Left renal pelvis (tissue), 4 donors: ENCODE data around the gene ST3GAL3. TPM values are rescaled to one million over a fixed set of nuclear protein-coding genes. Genes with fewer than 3 reads are reported as not detected.

Source experiments
- DNase-seq, 4 donors: peaks; one replicate each; pipeline ENCODE4 v3.0.0-alpha.2; 2013; ENCODE audit warnings: low read depth in 4 of 4, low spot score in 3 of 4
- polyA plus RNA-seq, 4 donors: library from polyadenylated mRNA; unstranded; fragments of 120-200 nt; gene quantifications; one replicate each; pipeline ENCODE4 v1.2.1, GENCODE V29; 2013; ENCODE audit not compliant: insufficient read length in 4 of 4

The ST3GAL3 gene
- polyA plus RNA-seq, 4 donors: 19.8 to 28.7 (median 23.0) TPM

GRCh38 chr1:43844114-43844513, 136.8 kb downstream of the ST3GAL3 start:
- no peak for DNase-seq

- DNase-seq: no peak
These were observed 140.0 kb downstream of the ST3GAL3 start for GRCh38 chr1:43847290-43847689.

GRCh38 chr1:43847882-43848281, 140.5 kb downstream of the ST3GAL3 start:
- DNase-seq: no peak

GRCh38 chr1:43849670-43850069, 142.3 kb downstream of the ST3GAL3 start:
- DNase-seq: no peak

GRCh38 chr1:43850591-43851233, 143.4 kb downstream of the ST3GAL3 start:
- DNase-seq: no peak

DNA sequence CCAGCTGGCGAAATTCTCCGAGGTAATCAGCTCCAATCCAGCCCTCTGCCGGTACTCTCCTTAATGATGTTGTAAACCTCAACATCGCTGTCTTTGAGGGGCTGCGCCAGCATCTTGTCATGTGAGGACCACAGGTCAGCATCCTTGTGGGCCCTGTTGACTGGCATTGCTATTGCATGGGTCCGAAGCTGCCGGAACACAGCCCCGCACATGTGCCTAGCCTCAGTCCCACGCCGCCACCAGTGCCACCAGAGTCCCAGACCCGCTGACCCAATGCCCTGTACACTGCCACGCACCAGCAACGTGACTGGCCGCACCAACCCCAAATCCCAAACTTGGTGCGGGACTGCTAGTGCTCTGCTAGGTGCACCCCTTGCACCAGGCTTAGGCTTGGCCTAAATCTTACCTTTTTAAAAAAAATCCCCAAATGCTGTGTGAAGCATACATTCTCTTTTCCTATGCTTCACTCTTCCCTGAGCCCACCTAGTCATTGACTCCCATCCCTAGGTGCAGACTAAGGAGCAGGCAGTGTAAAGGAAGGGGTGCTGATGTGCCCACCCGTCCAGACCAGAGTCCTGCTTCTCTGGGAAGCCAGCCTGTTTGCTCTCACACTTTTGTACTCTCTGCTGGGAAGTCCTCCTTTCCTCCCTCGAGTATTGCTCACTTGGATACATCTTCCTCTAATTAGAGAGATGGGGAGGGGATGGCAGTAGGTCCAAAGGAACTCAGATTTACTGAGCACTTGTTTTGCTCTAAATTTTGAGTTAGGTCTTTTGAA, 144.4 kb downstream of the ST3GAL3 start:
- DNase-seq: no peak

- DNase-seq: no peak
These were observed 146.0 kb downstream of the ST3GAL3 start for GRCh38 chr1:43853161-43853921.

DNA sequence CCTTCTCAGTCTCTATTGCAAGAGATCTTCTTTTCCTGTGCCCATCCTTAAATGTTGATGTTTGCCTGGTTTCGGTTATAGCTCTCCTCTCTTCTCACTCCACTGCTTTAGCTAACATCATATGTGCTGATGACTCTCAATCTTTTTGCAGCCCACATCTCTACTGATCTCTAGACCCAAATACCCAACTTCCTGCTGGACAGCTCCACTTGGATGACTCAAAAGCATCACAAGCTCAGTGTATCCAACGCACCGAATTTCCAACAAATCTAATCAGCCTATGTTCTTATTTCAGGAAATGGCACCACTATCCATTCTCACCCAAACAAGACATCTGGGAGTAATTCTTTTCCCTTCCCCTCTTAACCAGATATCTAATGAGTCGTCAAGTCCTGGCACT, 147.1 kb downstream of the ST3GAL3 start:
- DNase-seq: no peak

DNA sequence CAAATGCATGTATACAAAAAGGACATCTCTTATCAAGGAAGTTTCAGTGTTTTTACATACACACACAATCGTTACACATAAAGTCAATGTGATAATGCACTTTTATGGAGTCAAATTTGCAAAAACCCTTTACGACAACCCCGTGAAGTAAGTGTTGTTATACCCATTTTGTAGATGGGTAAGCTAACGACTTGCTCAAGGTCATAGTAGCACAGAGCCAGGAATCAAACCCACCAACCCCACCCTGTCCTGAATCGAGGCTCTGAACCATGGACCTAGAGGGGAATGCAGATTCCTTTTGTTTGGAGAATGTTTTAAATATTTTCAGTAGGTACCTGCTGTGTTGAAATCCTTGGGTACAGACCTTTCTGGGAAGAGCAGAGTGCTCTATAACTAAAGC, 148.9 kb downstream of the ST3GAL3 start:
- DNase-seq: no peak

- DNase-seq: no peak
These were observed 149.8 kb downstream of the ST3GAL3 start for GRCh38 chr1:43857163-43857562.

DNA sequence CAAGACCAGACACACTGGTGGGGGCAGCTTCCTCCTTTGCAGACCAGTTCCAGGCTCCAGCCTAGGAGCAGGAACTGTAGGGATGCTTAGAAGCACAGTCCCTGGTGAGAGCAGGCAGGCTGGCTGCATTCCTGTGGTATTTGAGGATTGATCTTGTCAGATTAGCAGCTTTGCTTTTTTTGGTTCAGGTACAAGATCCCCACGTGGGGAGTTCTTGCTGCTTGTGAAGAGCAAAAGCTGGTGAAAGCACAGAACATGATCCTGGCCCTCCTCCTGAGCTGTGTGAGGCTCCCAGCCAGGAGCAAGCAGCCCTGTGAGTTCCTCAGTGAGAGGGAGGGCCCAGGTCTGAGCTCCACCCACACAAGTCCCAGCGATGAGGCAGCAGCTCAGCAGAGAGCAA, 151.0 kb downstream of the ST3GAL3 start:
- no peak for DNase-seq

- no peak for DNase-seq
These were observed 154.0 kb downstream of the ST3GAL3 start for GRCh38 chr1:43861337-43861736.

DNA sequence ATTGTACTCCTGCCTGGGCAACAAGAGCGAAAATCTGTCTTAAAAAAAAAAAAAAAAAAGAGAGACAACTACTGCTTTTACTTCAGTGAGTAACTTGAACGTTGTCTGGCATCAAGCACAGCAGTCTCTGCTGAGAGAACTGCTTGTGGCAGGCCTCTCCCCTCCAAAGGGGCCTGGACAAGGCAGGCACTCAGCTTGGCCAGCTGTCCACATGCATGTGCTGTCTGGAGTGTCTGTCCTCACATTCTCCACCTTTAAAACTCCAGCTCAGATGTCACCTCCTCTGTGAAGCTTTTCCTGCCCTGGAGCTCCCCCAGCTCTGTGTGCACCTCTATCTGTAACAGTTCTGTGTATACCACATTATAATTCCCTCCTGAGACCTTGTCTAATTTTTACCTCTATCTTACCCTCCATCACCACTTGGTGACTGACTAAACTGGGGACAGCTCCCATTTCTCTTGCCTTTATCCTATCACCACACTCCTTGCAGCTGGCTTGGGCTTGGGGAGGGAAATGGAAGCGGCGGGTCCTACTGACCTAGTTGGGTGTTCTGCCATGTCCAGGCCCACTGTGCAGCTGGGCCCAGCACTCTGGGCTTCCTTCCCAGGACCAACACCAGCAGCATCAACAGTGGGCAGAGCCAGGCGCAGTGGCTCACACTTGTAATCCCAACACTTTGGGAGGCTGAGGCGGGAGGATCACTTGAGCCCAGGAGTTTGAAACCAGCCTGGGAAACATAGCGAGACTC, 154.8 kb downstream of the ST3GAL3 start:
- no peak for DNase-seq

DNA sequence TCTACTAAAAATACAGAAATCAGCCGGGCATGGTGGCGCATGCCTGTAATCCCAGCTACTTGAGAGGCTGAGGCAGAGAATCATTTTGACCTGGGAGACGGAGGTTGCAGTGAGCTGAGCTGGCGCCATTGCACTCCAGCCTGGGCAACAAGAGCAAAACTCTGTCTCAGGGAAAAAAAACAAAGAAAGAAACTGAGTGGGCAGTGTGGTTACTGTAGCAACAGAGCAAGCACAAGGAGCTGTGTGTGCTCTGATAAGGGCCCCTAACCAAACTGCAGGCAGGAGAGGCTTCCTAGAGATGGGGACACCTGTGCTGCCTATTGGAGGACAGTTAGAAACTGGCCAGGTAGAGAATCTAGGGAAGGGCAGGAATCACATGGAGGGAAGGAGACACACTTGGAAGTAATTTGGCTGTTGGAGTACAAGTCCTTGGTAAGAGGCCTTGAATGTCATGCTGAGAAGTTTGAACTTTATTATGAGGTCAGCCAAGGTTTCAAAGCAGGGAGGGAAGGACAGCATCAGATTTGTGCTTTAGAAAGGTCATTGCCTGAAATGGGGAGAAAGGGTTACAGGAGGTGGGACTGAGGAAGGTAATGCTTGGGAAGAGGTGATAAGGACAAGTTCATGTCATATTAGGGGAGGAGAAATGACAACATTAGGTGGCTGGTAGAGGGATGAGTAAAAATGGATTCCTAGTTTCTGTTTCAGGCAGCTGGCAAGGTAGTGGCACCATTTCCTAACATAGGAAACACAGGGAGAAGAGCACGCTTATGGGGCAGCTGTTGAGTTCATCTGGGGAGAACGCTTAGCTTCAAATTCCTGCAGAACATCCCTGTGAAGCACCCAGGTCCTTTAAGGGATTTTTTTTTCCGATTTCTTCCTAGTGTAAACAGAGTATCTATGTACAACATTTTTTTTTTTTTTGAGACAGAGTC, 157.0 kb downstream of the ST3GAL3 start:
- DNase-seq: no peak

DNA sequence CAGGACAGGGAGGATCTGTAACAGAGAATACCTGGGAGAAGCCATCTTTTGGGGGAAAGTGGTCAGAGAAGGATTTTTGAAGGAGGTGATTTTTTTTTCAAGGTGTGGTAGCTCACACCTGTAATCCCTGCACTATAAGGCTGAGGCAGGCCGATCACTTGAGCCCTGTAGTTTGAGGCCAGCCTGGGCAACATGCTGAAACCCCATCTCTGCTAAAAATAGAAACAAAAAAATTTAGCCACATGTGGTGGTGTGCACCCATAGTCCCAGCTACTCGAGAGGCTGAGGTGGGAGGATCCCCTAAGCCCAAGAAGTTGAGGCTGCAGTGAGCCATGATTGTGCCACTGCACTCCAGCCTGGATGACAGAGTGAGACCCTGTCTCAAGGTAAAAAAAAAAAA, 158.9 kb downstream of the ST3GAL3 start:
- DNase-seq: no peak

DNA sequence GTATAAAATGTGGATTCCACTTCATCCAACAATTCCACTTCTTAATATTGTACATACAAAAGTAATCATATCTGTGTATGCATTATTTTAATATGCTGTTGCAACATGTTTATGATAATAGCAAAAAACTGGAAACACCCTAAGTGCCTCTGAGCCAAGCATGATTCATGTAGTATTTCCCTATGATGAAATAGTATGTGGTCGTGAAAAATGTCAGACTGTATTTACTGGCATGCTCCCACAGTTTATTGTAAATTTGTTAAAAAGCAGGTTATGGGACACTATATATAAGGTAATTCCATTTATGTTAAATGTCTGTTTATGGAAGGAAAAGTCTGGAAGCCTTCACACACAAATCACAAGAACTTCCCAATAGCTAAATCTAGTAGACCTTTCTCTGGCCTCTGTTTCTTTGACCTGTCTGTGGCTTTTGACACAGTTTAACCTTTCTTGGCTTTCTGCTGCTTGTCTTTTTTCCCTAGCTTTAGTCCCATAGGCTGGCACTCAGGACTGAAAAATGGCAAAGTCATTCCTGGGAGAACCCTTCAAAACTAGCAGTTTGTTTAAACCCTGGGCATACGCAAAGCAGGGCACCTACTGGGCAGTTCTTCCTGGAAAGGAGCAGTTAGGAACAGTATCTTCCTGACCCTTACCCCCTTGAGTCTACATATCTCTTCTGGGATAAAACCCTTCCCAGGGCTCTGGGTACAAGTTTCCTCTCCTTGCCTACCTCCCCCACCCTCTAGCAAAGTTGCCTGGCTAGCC, 160.8 kb downstream of the ST3GAL3 start:
- no peak for DNase-seq

DNA sequence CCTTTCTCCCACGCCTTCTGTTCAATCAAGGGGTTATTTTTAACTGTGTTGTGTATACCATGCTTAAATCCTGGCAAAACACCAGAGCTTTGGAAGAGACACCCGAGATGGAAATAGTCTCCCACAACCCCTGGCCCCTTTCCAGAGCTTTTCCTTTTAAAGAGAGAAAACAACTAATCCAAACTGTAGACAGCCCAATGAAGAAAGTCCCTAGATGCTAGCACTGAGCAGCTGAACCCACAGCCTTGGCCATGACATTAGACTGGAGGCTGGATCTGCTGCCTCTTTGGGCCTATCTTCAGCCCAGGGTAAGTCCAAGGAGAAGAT, 161.4 kb downstream of the ST3GAL3 start:
- DNase-seq: no peak

DNA sequence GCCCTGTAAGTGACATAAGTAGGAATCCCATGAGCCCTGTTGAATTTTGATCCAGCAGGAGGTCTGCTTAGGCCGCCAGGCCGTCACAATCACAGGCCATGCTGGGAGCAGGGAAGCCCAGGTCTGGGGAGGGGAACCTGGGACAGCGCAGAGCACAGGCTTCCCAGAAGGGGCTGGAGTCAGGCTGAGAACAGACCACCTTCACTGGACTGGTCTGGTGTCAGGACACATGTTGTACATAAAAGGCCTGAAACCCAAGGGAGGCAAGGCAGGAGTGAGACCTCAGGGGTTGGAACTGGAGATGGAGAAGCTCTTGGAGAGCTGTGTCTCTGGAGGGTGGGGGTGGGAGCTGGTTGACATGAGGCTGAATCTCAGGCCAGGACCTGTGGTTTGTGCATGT, 163.0 kb downstream of the ST3GAL3 start:
- DNase-seq: no peak

DNA sequence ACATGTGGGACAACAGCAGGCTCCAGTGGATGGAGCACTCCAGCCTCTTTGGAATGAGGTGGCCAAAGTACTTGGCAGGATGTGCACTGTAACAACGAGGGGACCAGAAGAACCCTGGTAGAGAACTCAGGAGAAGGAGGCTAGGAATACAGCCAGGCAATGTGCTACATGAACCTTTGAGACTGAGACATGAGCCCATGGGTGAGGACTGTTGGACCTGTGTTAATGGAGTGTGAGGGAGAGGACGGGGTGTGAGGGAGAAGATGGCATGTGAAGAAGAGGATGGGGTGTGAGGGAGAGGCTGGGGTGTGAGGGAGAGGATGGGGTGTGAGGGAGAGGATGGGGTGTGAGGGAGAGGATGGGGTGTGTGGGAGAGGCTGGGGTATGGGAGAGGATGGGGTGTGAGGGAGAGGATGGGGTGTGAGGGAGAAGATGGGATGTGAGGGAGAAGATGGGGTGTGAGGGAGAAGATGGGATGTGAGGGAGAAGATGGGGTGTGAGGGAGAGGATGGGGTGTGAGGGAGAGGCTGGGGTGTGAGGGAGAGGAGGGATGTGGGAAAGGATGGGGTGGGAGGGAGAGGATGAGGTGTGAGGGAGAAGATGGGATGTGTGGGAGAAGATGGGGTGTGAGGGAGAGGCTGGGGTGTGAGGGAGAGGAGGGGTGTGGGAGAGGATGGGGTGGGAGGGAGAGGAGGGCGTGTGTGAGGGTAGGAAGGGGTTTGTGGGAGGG, 164.0 kb downstream of the ST3GAL3 start:
- no peak for DNase-seq
